ENCODE measurements around the gene TMEM186.

The TMEM186 gene

GRCh38 chr16:8831871-8832716 lies 34.7 kb upstream of the TMEM186 start:
- no peak for ATAC-seq

GRCh38 chr16:8831450-8831849 lies 34.0 kb upstream of the TMEM186 start:
- no peak for ATAC-seq
- TF ChIP-seq ZFP3 (CRISPR knock-in tag; IDR thresholded peaks at IDR 0.05) (no peak), TSHZ2 (CRISPR knock-in tag; IDR thresholded peaks at IDR 0.05) (no peak), CSDC2 (CRISPR knock-in tag; IDR thresholded peaks at IDR 0.05) (no peak), ZNF70 (CRISPR knock-in tag; IDR thresholded peaks at IDR 0.05) (no peak), ZFP30 (CRISPR knock-in tag; IDR thresholded peaks at IDR 0.05) (no peak), PPARA (CRISPR knock-in tag; IDR thresholded peaks at IDR 0.05; ENCODE audit: borderline replicate concordance) (no peak), BACH2 (CRISPR knock-in tag; IDR thresholded peaks at IDR 0.05; ENCODE audit: borderline replicate concordance) (no peak), GLIS3 (CRISPR knock-in tag; IDR thresholded peaks at IDR 0.05) (no peak)

More at GRCh38 chr16:8831871-8832716, 34.7 kb upstream of the TMEM186 start:
- TF ChIP-seq RARB (CRISPR knock-in tag; IDR thresholded peaks at IDR 0.05) (no peak), ZFP3 (CRISPR knock-in tag; IDR thresholded peaks at IDR 0.05) (no peak), CSDC2 (CRISPR knock-in tag; IDR thresholded peaks at IDR 0.05) (no peak), ARNTL (CRISPR knock-in tag; IDR thresholded peaks at IDR 0.05; ENCODE audit: borderline replicate concordance, low read depth) (no peak), ISL1 (CRISPR knock-in tag; IDR thresholded peaks at IDR 0.05) (no peak), CREB5 (CRISPR knock-in tag; IDR thresholded peaks at IDR 0.05; ENCODE audit: low read depth) (no peak), POU6F1 (CRISPR knock-in tag; IDR thresholded peaks at IDR 0.05; ENCODE audit: borderline replicate concordance, low read depth) (no peak), TCF4 (CRISPR knock-in tag; IDR thresholded peaks at IDR 0.05; ENCODE audit: borderline replicate concordance) (no peak), ZFP30 (CRISPR knock-in tag; IDR thresholded peaks at IDR 0.05) (no peak), ZNF70 (CRISPR knock-in tag; IDR thresholded peaks at IDR 0.05) (no peak), PATZ1 (CRISPR knock-in tag; IDR thresholded peaks at IDR 0.05; ENCODE audit: borderline replicate concordance) (no peak), ZNF8 (CRISPR knock-in tag; IDR thresholded peaks at IDR 0.05) (no peak), ZC3H10 (CRISPR knock-in tag; IDR thresholded peaks at IDR 0.05) (no peak), ESRRG (CRISPR knock-in tag; IDR thresholded peaks at IDR 0.05) (no peak), TOX (CRISPR knock-in tag; IDR thresholded peaks at IDR 0.05; ENCODE audit: borderline replicate concordance) (no peak), SNAI2 (CRISPR knock-in tag; IDR thresholded peaks at IDR 0.05) (no peak), BACH2 (CRISPR knock-in tag; IDR thresholded peaks at IDR 0.05; ENCODE audit: borderline replicate concordance) (no peak), GLIS3 (CRISPR knock-in tag; IDR thresholded peaks at IDR 0.05) (no peak), OSR1 (CRISPR knock-in tag; IDR thresholded peaks at IDR 0.05) (no peak), TSHZ2 (CRISPR knock-in tag; IDR thresholded peaks at IDR 0.05) (no peak)

Data from SK-N-SH treated with all-trans-retinoic acid at 6 μM for 48 hours (cell line).